OCI-M2 (cell line): ENCODE measurements around the gene EGF.
"Not testable (repeated sequence)": the region's sequence is repeated elsewhere in the genome, so short reads cannot be mapped to it uniquely, and the experiment has no call there.

Experiments
- DNase-seq: peaks from one replicate; lab custom pipeline; 2025; ENCODE audit not compliant: unreplicated experiment; lab: John Stamatoyannopoulos, UW

Gene EGF

DNA sequence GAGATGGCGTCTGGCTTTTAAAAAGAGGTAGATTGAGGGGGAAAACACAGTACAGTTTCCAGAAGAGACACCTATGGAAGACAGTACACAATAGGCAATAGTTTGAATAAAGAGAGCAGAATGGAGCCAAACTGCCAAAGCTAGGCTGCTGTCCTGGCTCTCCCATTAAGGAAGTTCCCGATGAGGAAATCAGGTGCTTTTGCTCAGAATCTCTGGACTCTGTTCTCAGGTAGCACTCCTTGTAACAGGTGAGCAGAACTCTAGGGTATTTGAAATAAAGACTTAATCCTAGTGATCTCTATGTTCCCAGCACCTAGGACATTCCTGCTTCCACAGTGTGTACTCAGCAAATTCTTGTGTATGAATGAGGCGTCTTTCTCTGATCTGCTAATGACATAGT lies 1.6 kb downstream of the EGF start:
- no peak for DNase-seq

DNA sequence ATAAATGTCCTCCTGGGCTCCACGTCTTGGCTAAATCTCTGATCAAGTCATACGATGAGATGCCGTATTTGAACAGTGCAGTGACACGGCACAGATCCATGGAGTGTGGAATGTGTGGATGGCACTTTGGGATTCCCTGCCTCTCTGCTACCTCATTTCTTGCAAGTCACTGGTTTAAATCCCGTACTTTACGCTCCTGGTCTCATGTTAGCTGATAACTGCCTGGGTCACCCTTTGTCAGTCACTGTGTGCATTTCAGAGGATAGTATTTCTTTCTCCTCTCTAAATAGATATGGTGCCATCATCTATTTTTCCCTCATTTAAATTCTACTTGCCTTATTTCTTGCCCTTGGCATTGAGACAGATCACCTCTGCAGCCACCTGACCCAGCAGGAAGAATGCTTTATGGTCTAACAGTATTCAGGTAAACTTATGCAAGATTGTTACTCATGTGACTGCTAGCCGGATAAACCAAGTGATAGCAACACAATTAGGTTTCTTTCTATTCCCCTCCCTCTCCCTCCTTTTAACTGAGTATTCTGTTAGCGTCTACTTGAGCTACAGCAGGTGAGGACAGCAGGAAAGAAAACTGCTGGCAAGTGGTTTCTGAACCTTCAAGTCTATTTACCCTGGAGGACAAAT lies 2.8 kb downstream of the EGF start:
- DNase-seq = no peak

DNA sequence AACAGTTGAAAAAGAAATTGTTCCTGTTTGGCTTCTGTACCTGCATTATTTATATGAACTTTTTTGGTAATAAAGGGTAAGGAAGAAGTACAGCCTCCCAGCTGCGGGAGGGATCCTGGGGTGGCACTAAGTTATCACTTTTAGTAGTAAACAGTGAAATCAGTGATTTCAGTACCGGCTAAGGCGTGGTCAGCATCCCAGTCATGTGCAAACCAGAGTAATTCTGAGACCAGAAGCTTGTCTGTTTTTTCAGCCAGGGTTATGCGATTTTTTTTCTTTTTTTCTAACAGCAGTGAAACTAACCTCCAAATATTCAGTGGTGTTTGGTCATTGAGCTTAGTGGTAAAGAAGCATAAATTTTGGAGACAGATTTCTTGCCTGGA lies 3.3 kb downstream of the EGF start:
- no peak for DNase-seq

DNA sequence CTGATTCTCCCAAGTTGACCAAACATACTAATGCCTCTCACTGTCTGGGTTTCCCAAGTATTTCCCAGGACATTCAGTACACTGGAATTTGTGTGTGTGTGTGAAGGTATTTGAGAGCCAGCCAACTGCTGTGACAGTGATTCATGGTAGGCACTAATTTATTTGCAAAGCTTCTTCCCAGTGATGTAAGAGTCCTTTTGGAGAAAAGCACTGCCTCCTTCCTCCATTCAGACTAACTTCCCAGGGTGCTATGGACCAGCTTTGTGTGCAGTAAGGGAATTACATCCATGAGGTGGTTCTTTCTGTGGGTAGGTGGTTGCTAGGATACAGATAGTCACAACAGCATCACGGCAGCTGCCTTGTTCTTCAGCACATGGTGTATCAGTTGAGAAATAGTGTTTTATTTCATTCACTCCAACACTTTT lies 8.7 kb downstream of the EGF start:
- no peak for DNase-seq

DNA sequence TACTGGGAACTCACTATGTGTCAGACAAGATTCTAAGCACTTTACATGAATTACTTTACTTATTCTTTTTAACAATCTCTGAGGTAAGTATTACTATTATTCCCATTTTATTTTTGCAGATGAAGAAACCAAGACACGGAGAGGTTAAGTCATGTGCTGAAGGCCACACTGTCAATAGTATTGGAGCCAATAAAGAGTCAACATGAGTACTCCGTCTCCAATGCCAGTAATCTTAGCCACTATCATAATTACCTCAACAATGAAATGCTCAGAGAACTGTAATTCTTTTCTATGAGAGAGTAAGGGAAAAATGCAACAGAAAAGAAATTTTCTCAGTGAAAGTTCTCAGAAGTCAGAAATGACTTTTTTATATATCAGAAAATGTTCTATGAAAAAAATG lies 12.7 kb downstream of the EGF start:
- DNase-seq = no peak

DNA sequence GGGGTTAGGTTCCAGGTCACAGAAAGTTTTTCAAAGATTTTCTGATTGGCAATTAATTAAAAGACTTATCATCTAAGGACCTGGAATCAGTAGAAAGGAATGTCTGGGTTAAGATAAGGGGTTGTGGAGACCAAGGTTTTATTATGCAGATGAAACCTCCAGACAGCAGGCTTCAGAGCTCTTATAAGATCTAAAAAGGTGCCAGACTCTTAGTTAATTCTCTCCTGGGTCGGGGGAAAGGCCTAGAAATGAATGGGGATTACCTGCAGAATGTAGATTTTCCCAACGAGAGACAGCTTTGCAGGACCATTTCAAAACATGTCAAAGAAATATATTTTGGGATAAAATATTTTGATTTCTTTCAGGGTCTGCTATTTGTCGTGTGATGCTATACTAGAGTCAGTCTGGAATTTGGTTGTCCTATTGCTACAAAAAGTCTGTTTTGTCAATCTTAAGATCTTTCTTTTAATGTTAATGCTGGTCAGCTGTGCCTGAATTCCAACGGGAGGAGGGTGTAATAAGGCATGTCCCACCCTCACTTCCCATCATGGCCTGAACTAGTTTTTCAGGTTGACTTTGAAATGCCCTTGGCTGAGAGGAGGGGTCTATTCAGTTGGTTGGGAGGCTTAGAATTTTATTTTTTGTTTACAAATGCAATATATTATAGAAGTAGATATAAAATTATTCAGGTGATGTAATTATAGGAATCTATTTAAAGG lies 15.8 kb downstream of the EGF start:
- DNase-seq = no peak

DNA sequence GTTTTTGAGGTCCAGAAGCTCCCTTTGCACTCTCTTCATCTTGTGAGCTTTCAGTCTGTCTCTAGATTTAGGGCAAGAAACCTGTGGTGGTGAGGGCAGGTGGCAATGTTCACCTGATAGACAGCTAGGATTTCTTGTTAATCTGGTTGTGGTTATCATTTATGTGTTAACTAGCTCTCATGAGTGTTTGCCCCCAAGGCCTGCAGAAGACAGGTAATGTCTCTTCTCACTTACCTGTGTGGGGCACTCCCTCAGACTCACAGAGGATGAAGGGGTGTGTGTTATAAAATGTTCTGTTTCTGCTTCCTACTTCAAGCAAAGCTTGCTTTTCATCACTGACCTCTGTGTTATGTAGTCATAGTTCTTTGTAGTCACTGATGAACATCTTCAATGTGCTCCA lies 17.8 kb downstream of the EGF start:
- DNase-seq = no peak

DNA sequence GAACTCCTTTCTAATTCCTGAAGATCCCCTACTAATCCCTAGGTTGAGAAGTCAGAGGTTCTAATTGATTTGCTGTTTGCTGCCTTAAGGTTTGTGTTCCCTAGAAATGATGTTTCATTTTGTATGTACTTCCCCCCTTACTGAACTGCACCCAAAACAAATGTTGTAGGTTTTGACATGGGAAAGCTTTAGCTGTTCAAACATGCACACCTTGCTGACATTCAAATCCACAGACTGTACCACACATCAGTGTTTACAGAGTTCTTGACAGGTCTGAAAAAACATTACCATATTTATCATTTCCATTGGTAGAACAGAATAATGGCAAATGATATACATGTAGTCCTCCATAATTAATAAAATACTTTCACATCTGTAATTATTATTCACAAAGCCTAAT lies 18.2 kb downstream of the EGF start:
- DNase-seq = no peak

DNA sequence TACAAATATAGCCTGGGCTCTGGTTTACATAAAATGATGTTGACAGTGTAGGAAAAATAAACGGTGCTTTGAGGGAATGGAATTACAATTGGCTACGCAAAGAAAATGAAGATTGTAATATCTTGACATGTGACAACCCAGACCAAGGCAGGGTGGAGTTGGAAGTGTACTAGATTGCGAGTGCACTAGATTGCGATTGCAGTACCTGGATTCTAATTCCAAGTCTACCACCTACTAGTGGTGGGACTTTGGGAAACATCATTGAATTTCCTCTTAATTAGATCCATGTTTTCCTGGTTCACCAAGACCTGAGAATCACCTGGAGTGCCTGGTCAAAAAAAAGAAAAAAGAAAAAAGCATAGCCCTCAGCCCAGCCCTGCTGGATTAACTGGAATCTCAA lies 18.6 kb downstream of the EGF start:
- DNase-seq = no peak

DNA sequence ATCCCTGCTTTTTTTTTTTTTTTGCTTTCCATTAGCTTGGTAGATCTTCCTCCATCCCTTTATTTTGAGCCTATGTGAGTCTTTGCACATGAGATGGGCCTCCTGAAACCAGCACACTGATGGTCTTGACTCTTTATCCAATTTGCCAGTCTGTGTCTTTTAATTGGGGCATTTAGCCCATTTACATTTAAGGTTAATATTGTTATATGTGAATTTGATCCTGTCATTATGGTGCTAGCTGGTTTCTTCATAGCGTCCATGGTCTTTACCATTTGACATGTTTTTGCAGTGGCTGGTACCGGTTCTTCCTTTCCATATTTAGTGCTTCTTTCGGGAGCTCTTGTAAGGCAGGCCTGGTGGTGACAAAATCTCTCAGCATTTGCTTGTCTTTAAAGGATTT lies 24.7 kb downstream of the EGF start:
- not testable (repeated sequence) for DNase-seq

DNA sequence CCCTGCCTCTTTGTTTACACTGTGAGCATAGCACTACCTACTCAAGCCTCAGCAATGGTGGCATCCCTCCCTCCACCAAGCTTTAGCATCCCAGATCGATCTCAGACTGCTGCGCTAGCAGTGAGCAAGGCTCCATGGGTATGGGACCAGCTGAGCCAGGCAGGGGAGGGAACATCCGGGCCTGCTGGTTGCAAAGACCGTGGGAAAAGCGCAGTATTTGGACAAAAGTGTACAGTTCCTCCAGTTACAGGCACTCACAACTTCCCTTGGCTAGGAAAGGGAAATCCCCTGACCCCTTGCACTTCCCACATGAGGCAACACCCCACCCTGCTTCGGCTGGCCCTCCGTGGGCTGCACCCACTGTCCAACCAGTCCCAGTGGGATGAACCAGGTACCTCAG lies 26.5 kb downstream of the EGF start:
- no peak for DNase-seq

DNA sequence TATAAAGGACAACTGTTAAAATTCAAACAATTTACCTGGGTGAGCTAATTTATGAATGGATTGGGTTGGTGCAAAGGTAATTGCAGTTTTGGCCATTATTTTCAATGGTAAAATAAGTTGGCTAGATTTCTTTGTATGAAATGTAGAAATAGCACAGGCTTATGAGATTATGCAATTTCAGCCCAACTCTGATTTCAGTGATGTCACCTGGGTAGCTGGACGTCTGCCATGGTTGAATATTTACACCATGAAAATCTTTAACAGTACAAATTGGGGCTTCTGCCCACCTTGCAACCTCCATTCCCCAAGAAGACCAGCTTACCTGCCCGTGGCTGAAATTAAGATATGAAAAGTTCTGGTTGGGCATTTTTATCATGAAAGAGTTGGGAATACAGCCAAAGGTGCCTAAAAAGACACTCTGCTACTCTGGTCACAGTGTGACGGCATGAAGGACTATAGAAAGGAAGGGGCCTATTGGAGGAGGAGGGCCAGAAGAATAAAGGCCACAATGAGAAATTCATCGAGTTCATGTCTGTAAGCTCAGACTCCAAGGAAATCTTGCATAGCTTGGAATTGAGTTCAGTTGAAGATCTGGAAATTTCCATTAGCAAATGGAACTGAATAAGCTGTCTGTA lies 29.7 kb downstream of the EGF start:
- no peak for DNase-seq

DNA sequence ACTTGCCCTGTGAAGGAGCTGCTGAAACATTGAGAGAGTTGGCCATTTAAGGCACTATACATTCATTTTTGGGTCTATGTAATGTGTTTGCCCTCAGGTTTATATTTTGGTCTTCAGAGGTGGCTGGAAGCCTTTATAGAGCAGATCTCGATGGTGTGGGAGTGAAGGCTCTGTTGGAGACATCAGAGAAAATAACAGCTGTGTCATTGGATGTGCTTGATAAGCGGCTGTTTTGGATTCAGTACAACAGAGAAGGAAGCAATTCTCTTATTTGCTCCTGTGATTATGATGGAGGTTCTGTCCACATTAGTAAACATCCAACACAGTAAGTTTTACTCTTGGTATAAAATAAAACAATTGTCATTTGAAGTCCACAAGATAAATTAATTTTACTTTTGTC lies 31.1 kb downstream of the EGF start:
- no peak for DNase-seq

DNA sequence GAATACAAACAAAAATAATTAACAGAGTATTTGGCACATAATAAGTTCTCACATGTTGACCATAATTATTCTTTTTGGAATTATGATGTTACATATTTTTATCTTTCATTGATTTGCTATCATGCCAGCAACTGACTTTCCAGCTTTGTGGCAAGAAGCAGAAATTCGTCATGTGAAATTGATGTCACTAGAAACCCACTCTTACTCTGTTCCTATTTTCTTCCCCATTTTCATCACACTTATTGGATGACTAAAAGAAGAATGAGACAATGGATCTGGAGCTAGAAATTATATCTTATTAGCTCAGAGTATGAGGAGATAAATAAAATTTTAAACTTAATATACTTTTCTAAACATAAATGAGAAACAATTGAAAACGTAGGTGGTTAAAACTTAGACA lies 31.9 kb downstream of the EGF start:
- no peak for DNase-seq

DNA sequence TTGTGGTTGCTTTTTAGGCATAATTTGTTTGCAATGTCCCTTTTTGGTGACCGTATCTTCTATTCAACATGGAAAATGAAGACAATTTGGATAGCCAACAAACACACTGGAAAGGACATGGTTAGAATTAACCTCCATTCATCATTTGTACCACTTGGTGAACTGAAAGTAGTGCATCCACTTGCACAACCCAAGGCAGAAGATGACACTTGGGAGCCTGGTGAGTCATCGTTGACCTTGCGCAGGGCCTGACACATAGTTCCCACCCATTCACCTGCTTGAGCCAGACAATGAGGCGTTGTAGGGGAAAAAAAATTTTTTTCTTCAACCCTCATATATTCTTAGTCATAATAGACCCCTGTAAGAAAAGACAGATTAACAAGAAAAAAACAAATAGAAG lies 32.4 kb downstream of the EGF start:
- DNase-seq = no peak

DNA sequence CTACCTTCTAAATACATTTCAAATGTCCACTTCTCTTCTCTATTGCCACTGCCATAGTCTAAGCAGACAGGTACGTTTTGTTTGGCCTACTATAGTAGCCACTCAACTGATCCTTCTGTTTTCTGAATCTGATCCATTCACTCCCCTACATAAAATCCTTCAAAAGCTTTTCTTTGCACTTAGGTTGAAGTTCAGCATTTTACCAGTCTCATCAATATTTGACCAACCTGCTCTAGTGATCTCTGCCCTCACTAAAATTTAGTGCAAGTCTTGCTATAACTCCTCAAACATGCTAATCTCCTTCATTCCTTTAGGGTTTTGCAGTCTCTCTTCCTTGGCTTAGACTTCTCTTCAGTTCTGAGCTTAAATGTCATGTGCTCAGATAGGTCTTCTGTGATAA lies 33.4 kb downstream of the EGF start:
- no peak for DNase-seq

DNA sequence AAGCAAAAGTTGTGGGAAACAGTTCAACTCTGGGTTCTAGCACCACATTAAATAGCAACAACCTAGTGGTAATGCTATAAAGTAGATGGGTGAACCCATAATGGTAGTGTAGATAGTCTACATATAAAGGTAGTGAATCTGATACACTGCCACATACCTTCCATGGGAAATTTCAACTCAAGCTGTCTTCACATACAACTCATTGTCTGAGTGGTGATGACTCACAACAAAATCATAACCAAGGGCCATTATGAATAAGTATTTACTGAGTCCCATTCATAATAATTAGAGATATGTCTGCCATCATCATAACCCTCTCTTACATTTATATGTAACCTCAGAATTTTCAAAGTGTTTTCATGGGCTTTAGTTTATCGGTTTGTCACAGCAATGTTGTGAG lies 34.8 kb downstream of the EGF start:
- DNase-seq = no peak

DNA sequence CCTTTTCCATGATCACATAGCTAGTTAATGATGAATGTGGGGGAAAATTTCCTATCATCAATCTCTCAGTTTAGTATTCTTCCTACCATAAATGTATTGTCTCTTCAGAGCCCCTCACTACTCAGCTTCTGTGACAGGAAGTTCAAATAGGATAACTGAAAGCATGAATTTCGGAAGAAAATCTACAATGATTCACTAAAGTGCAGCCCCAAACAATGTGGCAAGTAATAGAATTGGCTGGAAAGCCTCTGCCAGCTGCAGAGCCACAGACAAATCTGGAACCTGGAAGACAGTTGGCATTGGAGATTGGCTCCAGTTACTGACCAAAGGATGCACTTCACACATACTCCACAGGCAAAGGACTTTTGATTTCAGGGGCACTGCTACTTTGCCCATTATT lies 35.2 kb downstream of the EGF start:
- DNase-seq = no peak

DNA sequence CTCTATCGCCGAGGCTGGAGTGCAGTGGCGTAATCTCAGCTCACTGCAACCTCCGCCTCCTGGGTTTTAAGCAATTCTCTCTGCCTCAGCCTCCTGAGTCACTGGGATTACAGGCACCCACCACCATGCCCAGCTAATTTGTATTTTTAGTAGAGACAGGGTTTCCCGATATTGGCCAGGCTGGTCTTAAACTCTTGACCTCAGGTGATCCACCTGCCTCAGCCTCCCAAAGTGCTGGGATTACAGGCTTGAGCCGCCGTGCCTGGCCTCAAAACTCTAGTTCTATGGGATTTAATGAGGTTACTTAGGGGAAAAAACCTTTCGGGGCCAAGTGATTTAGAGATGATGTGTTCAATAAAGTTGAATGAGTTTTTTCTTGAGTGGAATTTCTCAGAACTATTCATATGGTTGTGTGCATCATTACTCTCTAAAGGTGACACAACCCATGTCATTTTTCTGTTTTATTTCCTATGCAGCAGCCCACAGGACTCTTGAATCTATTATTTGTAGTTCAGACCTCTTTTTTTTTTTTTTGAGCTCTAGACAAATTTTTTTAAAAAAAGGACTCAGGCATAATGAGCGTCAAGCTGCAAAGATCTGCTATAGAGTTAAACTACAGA lies 36.5 kb downstream of the EGF start:
- DNase-seq = not testable (repeated sequence)

DNA sequence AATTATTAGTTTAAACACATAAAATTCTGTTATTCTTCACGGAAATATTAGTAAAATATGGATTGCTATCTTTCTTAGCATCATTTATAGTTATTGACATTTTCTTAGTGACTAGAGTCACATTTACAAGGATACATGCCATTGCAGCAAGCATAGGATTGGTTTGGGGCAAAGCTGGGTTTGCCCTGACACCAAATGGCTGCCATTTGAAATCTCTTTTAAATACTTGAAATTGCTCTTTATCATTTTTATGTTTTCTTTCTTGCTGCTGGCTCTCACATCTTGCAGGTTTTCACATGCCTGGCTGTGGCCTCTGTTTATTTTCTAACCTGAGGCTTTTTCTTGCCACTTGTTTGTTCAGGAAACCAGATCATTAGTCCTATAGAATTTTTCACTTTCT lies 39.9 kb downstream of the EGF start:
- DNase-seq = no peak

DNA sequence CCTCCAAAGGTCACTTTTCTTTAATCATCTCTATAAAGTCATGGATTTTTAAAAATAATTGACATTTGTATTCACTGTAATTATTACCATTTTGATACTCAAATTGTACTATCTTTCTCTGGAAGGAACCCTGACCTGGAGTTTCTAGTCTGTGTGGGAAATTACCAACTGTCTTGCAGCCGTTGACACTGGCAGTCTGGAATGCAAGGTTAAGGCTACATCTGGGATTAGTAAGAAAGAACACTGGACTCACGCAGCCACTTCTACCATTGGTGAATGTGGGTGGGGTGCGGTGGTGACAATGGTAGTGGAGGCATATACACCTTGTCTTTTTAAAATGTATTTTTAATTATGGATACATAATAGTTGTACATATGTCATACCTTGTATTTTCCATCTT lies 40.9 kb downstream of the EGF start:
- no peak for DNase-seq

DNA sequence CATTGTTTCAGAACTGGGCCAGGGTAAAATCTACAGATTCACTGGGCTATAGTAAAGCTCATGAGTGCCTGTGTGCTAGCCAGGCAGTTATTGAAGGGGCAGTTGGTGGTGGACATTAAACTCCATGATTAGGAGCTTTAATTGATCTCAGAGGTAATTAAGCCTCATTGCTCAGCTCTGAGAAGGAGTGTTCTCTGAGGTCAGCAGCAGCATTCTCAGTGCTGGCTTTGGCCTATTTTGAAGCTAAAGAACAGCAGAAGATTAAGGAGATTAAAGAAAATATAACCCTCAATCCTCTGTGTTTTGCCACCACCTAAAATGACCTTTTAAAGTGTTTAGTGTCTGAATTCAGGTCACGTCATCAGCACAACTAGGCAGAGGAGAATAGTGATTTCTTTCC lies 42.5 kb downstream of the EGF start:
- no peak for DNase-seq
